GM19468 (cell line): Measurements from ENCODE around the gene ALDH16A1.

Experiments used
- ATAC-seq: cut with Tn5 transposase; IDR thresholded peaks from one replicate; pipeline ENCODE4 v1.9.1; 2021; ENCODE audit warnings: mild to moderate bottlenecking, moderate library complexity, moderate number of reproducible peaks; ENCODE audit not compliant: unreplicated experiment; ENCODE audit errors: extremely low read depth

ALDH16A1 gene

GRCh38 chr19:49453013-49453756 lies at the start of gene ALDH16A1:
Gene ALDH16A1, plus strand, starts transcription at chr19:49453225. Its CDS starts 107 bp downstream, at chr19:49453332.
- ATAC-seq, result peak; percentile 67

GRCh38 chr19:49403404-49404187 lies 49.4 kb upstream of the ALDH16A1 start:
- no peak for ATAC-seq

GRCh38 chr19:49407079-49407478 lies 45.9 kb upstream of the ALDH16A1 start:
- ATAC-seq, result no peak

GRCh38 chr19:49407482-49408015 lies 45.5 kb upstream of the ALDH16A1 start:
- no peak for ATAC-seq

- no peak for ATAC-seq
Measured at GRCh38 chr19:49408816-49409440, 44.1 kb upstream of the ALDH16A1 start.

- no peak for ATAC-seq
Measured at GRCh38 chr19:49409441-49410029, 43.5 kb upstream of the ALDH16A1 start.

GRCh38 chr19:49411681-49412326 lies 41.2 kb upstream of the ALDH16A1 start:
- no peak for ATAC-seq

- no peak for ATAC-seq
Measured at GRCh38 chr19:49413348-49413747, 39.7 kb upstream of the ALDH16A1 start.

- ATAC-seq, result no peak
Measured at GRCh38 chr19:49414256-49414655, 38.8 kb upstream of the ALDH16A1 start.

GRCh38 chr19:49415102-49415809 lies 37.8 kb upstream of the ALDH16A1 start:
- ATAC-seq, result no peak

GRCh38 chr19:49415810-49416200 lies 37.2 kb upstream of the ALDH16A1 start:
- ATAC-seq, result no peak

- ATAC-seq, result no peak
Measured at GRCh38 chr19:49417088-49417487, 35.9 kb upstream of the ALDH16A1 start.

GRCh38 chr19:49418511-49418910 lies 34.5 kb upstream of the ALDH16A1 start:
- ATAC-seq, result no peak

- ATAC-seq, result no peak
Measured at GRCh38 chr19:49419173-49419572, 33.9 kb upstream of the ALDH16A1 start.

- no peak for ATAC-seq
Measured at GRCh38 chr19:49420227-49420626, 32.8 kb upstream of the ALDH16A1 start.

- ATAC-seq, result no peak
Measured at GRCh38 chr19:49421039-49421877, 31.8 kb upstream of the ALDH16A1 start.

- no peak for ATAC-seq
Measured at GRCh38 chr19:49421878-49422202, 31.2 kb upstream of the ALDH16A1 start.

- no peak for ATAC-seq
Measured at GRCh38 chr19:49422407-49423070, 30.5 kb upstream of the ALDH16A1 start.
